Measurements from ENCODE around the gene CPEB1.

The CPEB1 gene

GRCh38 chr15:82544431-82544830 is 102.7 kb downstream of the CPEB1 start:
- POLR2A ChIA-PET: interaction anchor here (0.6 to 1.5 kb wide), 2 partner anchors 68 to 206 kb away, joined by 4 to 5 read pairs; no protein-coding TSS in a partner anchor
- H3K4me1 ChIP-seq (ENCODE audit: control insufficient read depth, insufficient read depth, low read length): no peaks in the 10 kb centered on the region
- no peak overlapping the region for H3K27ac ChIP-seq (ENCODE audit: extremely low read depth, low read depth, low read length)
- H3K36me3 ChIP-seq (ENCODE audit: control insufficient read depth in 2 of 2, insufficient read depth in 1 of 2, low read length in 2 of 2): peaks cover 2 to 8% of the 10 kb centered on the region in 2 experiments; a peak in 2 of 3 replicates
- H3K4me3 ChIP-seq (ENCODE audit: low read depth, low read length): no peak overlapping the region
- no peak for TF ChIP-seq ZNF324 (tag by site-specific recombination; IDR thresholded peaks at IDR 0.05)
- no peak for TF ChIP-seq ZNF133 (tag by site-specific recombination; IDR thresholded peaks at IDR 0.05)
- TF ChIP-seq ZNF692 (tag by site-specific recombination; IDR thresholded peaks at IDR 0.05): no peak
- TF ChIP-seq ZNF449 (tag by site-specific recombination; IDR thresholded peaks at IDR 0.05): no peak
- TF ChIP-seq ZNF510 (tag by site-specific recombination; IDR thresholded peaks at IDR 0.05; ENCODE audit: insufficient replicate concordance): no peak
- TF ChIP-seq, protein P1, sequence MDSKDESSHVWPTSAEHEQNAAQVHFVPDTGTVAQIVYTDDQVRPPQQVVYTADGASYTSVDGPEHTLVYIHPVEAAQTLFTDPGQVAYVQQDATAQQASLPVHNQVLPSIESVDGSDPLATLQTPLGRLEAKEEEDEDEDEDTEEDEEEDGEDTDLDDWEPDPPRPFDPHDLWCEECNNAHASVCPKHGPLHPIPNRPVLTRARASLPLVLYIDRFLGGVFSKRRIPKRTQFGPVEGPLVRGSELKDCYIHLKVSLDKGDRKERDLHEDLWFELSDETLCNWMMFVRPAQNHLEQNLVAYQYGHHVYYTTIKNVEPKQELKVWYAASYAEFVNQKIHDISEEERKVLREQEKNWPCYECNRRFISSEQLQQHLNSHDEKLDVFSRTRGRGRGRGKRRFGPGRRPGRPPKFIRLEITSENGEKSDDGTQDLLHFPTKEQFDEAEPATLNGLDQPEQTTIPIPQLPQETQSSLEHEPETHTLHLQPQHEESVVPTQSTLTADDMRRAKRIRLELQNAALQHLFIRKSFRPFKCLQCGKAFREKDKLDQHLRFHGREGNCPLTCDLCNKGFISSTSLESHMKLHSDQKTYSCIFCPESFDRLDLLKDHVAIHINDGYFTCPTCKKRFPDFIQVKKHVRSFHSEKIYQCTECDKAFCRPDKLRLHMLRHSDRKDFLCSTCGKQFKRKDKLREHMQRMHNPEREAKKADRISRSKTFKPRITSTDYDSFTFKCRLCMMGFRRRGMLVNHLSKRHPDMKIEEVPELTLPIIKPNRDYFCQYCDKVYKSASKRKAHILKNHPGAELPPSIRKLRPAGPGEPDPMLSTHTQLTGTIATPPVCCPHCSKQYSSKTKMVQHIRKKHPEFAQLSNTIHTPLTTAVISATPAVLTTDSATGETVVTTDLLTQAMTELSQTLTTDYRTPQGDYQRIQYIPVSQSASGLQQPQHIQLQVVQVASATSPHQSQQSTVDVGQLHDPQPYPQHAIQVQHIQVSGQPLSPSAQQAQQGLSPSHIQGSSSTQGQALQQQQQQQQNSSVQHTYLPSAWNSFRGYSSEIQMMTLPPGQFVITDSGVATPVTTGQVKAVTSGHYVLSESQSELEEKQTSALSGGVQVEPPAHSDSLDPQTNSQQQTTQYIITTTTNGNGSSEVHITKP (tag by site-specific recombination; IDR thresholded peaks at IDR 0.05): no peak
- no peak for TF ChIP-seq ZNF571 (tag by site-specific recombination; IDR thresholded peaks at IDR 0.05)
- no peak for TF ChIP-seq ZBTB21 (tag by site-specific recombination; IDR thresholded peaks at IDR 0.05)
- no peak for TF ChIP-seq ZBTB7A (tag by site-specific recombination; IDR thresholded peaks at IDR 0.05; ENCODE audit: low read depth)
- CTCF ChIA-PET: interaction anchor here (1.6 kb wide), 1 partner anchor 14 kb away, joined by 4 read pairs; no protein-coding TSS in a partner anchor
- no peaks in the 10 kb centered on the region for H3K9me3 ChIP-seq (ENCODE audit: control insufficient read depth, insufficient read depth, low read depth, low read length)

DNA sequence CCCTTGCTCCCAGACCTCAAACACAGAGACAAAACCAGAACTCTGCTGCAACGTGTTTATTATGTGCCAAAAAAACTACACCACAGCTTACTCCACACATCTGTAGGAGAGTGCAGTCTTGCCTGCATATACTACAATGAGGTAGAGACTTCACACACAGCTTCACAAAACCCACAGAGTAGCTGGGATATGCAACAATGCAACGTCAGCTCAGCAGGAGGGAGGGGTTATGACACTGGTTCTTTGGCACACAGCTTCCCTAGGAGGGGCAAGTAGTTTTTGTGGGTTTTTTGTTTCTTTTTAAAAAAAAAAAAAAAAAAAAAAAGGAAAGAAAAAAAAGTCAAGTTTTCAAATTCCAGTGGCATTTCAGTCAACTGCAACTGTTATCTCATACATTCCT is 104.0 kb downstream of the CPEB1 start:
- ChIA-PET POLR2A (interaction anchor here (0.7 to 0.9 kb wide), 3 partner anchors 43 to 262 kb away, joined by 3 to 7 read pairs (median 5); no protein-coding TSS in a partner anchor), CTCF (interaction anchor here (0.5 to 1.6 kb wide), 7 partner anchors 14 to 895 kb away, joined by 3 to 5 read pairs (median 3); no protein-coding TSS in a partner anchor)
- H3K9me3 ChIP-seq (ENCODE audit: control insufficient read depth, insufficient read depth, low read depth, low read length): no peaks in the 10 kb centered on the region
- H3K4me3 ChIP-seq (ENCODE audit: low read depth, low read length): no peak overlapping the region
- peaks cover 12 to 17% of the 10 kb centered on the region in 2 experiments for H3K36me3 ChIP-seq (ENCODE audit: control insufficient read depth in 2 of 2, insufficient read depth in 1 of 2, low read length in 2 of 2)
- H3K27ac ChIP-seq (ENCODE audit: extremely low read depth, low read depth, low read length): no peak overlapping the region
- peaks cover 6% of the 10 kb centered on the region for H3K4me1 ChIP-seq (ENCODE audit: control insufficient read depth, insufficient read depth, low read length)
- TF ChIP-seq ZBTB48 (tag by site-specific recombination; IDR thresholded peaks at IDR 0.05) (no peak), ZNF112 (tag by site-specific recombination; IDR thresholded peaks at IDR 0.05) (no peak), ZNF394 (tag by site-specific recombination; IDR thresholded peaks at IDR 0.05; ENCODE audit: borderline replicate concordance) (peak; percentile 60; the same call in 1 of the 2 replicates), ZIC2 (tag by site-specific recombination; IDR thresholded peaks at IDR 0.05) (peak; percentile 30; the same call in 1 of the 2 replicates), ZNF248 (tag by site-specific recombination; IDR thresholded peaks at IDR 0.05) (no peak), HIC1 (tag by site-specific recombination; IDR thresholded peaks at IDR 0.05) (no peak), ZNF341 (tag by site-specific recombination; IDR thresholded peaks at IDR 0.05; ENCODE audit: low read depth) (peak; percentile 33; the same call in 1 of the 2 replicates), ZNF223 (tag by site-specific recombination; IDR thresholded peaks at IDR 0.05) (no peak), ZNF133 (tag by site-specific recombination; IDR thresholded peaks at IDR 0.05) (no peak)
- TF ChIP-seq, protein P2, sequence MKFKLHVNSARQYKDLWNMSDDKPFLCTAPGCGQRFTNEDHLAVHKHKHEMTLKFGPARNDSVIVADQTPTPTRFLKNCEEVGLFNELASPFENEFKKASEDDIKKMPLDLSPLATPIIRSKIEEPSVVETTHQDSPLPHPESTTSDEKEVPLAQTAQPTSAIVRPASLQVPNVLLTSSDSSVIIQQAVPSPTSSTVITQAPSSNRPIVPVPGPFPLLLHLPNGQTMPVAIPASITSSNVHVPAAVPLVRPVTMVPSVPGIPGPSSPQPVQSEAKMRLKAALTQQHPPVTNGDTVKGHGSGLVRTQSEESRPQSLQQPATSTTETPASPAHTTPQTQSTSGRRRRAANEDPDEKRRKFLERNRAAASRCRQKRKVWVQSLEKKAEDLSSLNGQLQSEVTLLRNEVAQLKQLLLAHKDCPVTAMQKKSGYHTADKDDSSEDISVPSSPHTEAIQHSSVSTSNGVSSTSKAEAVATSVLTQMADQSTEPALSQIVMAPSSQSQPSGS (tag by site-specific recombination; IDR thresholded peaks at IDR 0.05; ENCODE audit: low read depth): no peak
- TF ChIP-seq, protein P3, sequence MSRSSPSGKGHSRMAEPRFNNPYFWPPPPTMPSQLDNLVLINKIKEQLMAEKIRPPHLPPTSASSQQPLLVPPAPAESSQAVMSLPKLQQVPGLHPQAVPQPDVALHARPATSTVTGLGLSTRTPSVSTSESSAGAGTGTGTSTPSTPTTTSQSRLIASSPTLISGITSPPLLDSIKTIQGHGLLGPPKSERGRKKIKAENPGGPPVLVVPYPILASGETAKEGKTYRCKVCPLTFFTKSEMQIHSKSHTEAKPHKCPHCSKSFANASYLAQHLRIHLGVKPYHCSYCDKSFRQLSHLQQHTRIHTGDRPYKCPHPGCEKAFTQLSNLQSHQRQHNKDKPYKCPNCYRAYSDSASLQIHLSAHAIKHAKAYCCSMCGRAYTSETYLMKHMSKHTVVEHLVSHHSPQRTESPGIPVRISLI (tag by site-specific recombination; IDR thresholded peaks at IDR 0.05): peak; percentile 88
- TF ChIP-seq, protein P4, sequence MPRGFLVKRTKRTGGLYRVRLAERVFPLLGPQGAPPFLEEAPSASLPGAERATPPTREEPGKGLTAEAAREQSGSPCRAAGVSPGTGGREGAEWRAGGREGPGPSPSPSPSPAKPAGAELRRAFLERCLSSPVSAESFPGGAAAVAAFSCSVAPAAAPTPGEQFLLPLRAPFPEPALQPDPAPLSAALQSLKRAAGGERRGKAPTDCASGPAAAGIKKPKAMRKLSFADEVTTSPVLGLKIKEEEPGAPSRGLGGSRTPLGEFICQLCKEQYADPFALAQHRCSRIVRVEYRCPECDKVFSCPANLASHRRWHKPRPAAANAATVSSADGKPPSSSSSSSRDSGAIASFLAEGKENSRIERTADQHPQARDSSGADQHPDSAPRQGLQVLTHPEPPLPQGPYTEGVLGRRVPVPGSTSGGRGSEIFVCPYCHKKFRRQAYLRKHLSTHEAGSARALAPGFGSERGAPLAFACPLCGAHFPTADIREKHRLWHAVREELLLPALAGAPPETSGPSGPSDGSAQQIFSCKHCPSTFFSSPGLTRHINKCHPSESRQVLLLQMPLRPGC (tag by site-specific recombination; IDR thresholded peaks at IDR 0.05): no peak

All from HEK293 (cell line).